Activated CD4-positive, alpha-beta T cell treated with anti-CD3 and anti-CD28 coated beads, Interleukin-2, amount 50 U/mL, for 4 hours (primary cell): ENCODE data around the gene SACM1L.

Experiments
- DNase-seq, 2 experiments: peaks; one replicate each; pipeline ENCODE4 v3.0.0-alpha.2; 2020

SACM1L gene

DNA sequence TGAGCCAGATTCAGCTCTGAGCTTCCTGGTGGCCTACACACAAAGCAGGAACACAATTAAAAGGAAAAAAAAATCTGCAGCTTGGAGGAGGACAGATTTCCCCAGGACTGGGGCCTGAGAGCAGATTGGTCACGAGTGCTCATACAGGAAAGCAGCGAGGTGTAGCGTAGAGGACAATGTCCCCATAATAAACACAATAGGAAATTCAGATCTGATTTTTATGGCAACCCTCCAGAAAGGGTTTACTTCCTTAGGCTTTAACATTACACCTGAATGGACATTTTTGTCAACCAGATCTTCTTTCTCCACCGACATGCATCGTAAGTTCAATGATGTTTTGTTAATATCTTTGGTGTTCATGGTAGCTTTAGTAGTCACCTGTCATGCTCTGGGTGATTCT is 83.9 kb downstream of the SACM1L start:
- no peak for DNase-seq

- DNase-seq: no peak
These were observed 84.7 kb downstream of the SACM1L start for GRCh38 chr3:45773714-45774449.

DNA sequence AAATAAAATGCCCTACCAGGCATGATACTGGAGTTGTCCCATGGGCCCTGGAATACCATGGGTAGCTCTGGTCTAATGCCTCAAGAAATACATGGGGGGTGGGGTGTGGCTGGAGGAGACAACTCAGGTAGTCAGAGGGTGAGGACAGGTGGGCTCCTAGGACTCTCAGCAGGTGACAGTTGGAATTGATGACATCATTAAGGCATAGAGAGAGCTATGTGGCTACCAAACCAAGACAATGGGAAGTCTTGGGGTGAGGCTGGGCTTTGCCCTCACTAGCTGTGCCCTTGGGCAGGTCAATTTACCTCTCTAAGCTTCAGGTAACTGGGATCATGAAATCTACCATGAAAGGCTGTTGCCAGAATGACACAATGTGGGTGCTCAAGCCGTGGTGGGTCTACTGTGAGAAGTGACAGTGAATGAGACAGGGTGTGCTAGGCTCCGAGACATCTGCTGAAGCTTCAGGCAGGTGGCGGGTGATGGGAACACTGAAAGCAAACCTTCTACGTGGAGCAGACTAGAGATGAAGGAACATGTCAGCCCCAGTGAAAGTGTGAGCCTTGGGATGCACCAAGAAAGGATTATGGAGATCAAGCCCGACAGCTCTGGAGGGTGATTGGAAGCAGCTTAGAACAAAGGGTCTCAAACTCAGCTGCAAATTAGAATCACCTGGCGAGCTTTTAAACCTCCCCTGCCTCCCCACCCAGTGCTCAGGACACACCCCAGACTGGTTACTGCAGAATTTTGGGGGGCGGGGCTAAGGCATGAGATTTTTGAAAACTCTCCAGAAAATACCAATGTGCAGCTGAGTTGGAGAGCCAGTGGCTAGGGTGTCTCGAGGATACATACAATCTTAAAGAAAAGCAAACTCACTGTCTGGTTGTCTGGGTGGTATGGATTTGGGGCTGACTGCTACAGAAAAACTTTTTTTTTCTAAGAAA is 85.7 kb downstream of the SACM1L start:
- DNase-seq: no peak

DNA sequence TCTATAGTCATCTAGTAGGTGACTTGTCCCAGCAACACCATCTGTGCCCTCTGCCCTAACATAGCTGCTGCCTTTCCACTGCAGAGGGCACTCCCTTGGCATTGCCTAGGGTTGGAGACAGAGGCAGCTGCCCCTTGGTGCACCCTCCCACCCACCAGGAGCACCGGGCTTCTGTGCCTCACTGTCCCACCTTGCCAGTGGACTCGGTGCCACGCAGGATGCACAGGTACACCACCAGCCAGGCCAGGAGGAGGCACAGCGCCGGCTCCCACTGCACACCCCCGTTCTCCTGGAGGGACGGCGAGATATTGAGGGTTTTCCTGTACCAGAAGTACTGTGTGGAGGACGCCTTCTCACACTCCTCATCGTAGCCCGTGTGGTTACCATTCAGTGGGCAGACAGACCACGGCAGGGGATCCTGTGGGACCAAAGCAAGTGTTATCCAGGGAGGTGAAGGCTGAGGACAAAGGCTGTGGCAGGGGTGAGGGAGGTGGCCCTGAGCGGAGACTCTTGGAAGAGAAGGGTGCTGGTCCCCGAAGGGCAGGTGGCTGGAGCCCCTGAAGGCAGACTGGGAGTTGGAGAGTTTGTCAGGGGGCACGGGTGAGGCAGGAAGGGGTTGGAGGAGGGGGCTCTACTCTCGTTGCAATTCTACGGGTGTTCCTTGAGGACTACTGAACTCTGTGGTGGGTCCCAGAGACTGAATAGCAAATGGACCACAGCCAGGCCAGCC is 86.5 kb downstream of the SACM1L start:
- no peak for DNase-seq

DNA sequence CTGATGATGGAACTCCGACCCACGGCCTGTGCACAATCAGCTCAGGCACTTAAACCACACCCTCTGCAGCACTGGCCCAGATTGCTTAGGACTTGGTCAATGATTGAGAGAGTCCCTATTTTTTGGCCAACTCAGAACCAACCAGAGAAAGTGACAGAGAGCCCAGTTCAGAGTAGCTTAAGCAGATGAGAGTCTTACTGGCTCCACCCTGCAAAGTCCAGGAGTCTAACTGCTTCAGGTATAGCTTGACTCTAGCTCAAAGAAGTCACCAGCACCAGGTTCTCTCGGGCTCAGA is 87.1 kb downstream of the SACM1L start:
- DNase-seq: no peak

- no peak for DNase-seq
These were observed 87.4 kb downstream of the SACM1L start for GRCh38 chr3:45776611-45777010.

DNA sequence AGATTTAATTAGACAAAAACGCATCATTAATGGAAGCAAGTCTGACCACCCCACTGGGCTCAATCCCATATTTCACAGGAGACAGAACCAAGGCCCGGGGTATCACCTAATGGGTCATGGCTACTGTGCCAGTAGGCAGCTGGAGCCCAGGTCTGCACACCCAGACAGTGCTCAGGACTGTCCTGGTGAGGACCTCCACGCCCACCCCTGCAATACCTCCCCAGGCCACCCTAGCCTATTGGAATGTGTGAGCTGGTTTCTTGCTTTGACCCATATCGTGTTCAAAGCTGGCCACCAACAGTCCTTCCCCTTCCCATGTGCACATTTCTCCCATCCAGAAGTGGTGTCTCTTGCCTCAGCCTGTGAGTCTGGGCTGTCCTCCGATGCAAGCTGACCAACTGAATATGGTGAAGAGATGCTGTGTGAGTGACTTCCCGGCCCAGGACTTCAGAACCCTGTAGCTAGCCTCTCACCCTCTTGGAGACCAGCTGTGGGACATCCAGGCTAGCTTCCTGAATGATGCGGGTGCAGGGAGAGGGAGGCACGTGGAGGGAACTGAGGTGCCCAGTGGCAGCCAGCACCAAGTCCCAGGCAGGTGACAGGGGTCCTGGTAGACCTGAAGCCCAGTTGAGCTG is 88.0 kb downstream of the SACM1L start:
- no peak for DNase-seq

GRCh38 chr3:45777746-45778386 is 88.7 kb downstream of the SACM1L start:
- no peak for DNase-seq

DNA sequence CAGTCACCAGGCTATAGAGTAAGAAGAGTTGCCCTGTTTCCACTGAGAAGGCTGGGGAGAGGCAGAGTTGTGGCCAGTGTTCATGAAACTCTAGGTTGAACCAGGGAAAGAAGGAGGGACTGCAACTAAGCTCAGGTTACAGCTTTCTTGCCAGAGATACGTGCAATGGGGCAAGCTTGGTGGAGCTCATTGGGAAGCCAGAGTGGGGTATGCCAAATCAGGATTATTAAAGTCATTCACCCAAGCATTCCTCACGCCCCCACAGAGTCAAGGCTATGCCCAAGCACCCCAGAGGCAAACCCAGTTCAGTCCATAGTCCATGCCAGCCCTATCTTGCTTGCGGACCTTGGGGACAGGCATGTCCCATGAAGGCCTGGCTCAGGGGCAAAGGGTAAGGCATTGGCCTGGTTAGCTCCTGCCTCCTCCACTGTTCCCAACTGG is 89.6 kb downstream of the SACM1L start:
- DNase-seq: no peak

- no peak for DNase-seq
These were observed 90.8 kb downstream of the SACM1L start for GRCh38 chr3:45779746-45780735.

DNA sequence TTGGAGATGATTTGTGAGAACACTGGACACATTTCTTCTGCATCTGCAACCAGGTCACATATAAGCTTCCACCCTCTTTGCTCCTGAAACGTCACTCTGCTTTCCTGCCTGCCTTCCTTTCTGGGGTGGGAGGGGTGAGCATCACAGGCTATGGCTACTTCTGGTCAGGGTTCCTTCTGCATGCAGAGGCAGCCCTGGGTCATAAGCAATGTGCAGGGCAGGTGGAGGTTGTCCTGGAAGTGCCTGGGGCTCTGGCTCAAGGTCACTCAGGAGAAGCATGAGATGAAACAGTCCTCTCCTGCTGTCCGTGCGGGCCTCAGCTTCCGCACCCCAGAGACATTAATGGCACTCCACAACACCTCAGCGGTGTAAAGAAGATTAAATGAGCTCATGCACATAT is 92.1 kb downstream of the SACM1L start:
- DNase-seq: no peak

DNA sequence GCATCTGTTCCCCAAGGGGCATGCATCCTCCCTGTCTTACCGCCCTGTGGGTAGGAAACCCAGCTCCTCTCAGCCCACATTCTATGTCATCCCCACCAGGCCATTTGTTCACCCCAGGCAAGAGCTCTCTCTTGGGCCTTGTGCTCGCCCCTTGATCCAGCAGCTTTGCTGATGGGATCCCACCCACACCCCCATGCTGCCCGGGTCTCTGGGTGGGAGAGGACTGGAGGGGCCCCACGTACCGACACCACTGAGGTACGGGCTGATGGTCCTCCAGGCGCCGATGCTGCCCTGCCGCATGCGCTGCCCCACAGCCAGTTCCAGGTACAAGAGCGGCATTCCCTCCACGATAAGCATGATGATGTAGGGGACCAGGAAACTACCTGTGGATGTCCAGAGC is 92.6 kb downstream of the SACM1L start:
- no peak for DNase-seq

GRCh38 chr3:45782381-45782780 is 93.2 kb downstream of the SACM1L start:
- no peak for DNase-seq

- no peak for DNase-seq
These were observed 94.5 kb downstream of the SACM1L start for GRCh38 chr3:45783667-45784066.

DNA sequence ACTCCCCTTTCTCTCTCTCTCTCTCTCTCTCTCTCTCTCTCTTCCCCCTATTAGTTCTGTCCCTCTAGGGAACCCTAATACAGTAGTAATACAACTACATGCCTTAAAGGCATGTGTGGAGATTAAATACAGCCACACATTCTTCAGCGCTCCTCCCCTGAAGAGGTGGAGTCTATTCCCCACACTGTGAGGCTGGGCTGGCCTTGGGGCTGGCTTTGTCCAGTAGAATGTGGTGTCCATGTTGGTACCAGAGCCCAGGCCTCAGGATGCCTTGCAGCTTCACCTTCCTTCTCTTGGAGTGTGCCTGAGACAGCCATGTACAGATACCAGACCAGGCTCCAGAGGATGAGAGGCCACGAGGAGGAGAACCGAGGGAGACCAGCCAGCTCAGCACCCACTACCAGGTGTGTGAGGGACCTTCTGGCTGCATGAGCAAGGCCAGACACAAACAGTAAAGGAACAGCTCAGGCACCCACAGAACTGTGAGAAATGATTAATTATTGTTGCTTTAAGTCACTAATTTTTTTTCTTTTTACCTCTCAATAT is 96.5 kb downstream of the SACM1L start:
- DNase-seq: no peak

DNA sequence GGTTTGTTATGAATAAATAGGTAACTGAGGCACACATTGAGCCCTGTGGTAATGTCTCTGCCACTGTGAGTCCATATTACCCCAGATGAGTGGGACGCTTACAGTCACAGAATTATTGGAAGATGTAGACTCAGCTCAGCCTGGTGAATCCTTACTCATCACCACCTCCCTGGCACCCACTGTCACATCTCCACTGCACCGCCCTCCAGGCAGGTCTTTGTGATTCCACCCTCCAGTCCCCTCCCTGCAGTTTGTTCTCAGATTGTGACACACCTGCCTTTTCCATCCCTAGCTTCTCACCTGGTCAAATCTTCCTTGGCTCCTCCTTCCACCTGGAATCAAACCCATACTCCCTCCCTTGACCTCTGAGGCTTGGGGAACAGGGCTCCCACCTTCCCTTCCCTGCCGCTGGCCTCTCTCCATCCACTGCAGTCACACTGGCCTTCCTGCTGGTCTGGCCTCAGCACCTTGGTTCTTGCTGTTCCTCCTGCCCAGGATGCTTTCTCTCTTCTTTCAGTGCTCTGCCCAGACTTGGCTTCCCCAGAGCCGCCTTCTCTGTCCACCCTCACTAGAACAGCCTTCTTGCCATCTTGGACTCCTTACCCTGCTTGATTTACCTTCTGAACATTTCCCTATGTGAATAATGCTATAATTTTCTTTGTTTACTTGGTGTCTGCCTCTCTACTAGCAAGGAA is 97.8 kb downstream of the SACM1L start:
- no peak for DNase-seq

DNA sequence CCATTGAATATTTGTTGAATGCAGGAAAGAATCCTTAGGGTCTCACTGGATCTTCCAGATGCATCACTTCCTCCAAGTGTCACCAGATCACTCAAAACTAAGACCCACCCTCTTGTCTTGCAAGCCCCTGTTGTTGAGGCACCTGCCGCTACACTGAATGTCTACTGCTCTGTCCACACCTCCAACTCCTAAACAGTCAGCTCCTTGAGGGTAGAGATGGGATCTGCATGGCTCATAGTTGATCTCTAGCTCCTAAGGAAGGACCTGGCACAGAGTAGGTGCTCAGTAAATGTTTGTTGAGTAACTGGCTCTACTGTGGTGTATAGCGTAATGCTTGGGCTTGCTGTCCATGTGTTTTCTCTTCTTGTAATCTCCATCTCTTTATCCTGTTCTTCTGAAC is 98.4 kb downstream of the SACM1L start:
- DNase-seq: no peak

GRCh38 chr3:45789235-45789812 is 100.1 kb downstream of the SACM1L start:
- DNase-seq: no peak

DNA sequence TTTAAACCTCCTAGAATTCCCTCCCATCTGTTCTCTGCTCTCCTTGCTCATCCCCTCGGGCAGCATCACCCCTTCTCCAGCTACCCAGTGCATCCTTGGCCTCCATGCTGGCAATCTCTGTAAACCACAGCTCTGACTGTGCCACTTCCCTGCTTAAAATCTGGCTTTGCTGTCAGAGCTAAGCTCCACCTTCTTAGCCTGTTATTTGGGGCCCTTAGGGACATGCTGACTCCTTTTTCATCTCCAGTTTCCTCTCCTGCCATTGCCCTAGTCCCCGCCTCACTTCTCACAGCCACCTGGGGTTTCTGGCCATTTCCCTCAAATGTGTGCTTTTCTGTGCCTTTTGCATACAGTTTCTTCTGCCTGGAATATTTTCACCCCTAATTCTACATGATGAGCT is 101.4 kb downstream of the SACM1L start:
- no peak for DNase-seq

DNA sequence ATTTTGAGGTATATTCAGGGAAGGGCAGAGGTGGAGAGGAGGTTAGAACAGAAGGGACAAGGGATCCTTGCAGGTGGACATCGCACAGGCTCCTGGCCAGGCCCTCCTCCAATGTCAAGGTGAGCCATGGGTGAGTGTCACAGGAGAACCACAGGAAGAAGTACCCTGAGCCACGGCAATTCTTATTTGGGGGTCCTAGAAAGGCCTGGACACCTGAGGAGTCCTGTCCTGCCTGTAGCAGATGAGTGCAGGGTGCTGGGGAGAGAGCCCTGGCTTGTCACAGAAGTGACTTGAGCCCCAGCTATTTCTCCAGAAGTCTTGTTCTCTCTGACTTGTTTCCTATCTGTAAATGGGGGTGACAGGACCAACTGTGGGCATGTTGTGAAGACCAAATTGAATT is 102.8 kb downstream of the SACM1L start:
- DNase-seq: no peak
